Transverse colon (tissue), 4 donors: ENCODE measurements around the gene NAPG.

ENCODE experiments used
- POLR2AphosphoS5 ChIP-seq, 3 donors: sonication (generic); formaldehyde crosslinking; IDR thresholded peaks; one replicate each; pipeline ENCODE4 v1.6.1; 2016; ENCODE audit warnings: antibody characterized with exemption in 3 of 3
- TF ChIP-seq, protein P1 (sequence below), 5 experiments: fragments of 200-600 bp in 3 of 5; fragments of 450-650 bp in 2 of 5; sonication (generic) in 3 of 5; IDR thresholded peaks; 1 replicate in 2 of 5; 2 replicates in 3 of 5; pipeline ENCODE4 v1.5.1; 2016 to 2017; ENCODE audit warnings: antibody characterized with exemption in 5 of 5, inconsistent platforms in 3 of 5, mild to moderate bottlenecking in 2 of 5, moderate library complexity in 1 of 5

DNA sequence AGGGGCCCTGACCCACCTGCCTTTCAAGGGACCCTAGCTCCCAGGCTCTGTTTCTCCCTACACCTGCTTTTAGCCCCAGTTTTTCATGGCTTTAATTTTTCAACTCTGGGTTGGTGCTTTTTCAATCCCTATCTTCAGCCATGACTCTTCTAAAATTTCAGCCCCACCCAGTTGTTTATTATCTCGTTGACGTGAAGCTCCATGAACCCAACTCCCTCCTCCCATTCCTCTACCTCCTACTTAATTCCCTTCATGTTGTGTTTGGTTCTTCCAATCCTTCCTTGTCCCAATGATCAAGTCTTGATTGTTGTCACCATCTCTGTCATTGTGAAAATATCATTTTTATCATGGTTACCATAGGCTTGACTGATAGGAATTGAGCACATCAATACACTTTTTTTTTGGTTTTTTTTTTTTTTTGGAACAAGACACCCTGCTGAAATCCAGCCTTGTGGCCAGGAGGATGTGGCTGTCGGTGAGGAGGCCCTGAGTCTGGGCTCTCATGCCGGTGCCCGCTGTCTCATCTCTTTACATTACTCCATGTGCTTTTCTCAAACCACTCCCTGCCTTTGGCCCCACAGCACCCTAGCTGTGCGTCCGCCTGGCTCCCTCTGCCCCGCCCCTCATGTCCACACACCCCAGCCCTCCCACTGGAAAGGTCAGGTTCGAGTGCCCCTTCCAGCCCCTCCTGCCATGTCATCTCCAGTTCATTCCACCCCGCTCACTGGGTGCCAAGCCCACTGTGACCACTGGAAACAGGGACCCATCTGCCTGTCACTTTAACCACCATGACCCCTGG is 39.3 kb downstream of the NAPG start:
- TF ChIP-seq POLR2AphosphoS5 (IDR thresholded peaks at IDR 0.05) = no peak
- TF ChIP-seq, protein P1, sequence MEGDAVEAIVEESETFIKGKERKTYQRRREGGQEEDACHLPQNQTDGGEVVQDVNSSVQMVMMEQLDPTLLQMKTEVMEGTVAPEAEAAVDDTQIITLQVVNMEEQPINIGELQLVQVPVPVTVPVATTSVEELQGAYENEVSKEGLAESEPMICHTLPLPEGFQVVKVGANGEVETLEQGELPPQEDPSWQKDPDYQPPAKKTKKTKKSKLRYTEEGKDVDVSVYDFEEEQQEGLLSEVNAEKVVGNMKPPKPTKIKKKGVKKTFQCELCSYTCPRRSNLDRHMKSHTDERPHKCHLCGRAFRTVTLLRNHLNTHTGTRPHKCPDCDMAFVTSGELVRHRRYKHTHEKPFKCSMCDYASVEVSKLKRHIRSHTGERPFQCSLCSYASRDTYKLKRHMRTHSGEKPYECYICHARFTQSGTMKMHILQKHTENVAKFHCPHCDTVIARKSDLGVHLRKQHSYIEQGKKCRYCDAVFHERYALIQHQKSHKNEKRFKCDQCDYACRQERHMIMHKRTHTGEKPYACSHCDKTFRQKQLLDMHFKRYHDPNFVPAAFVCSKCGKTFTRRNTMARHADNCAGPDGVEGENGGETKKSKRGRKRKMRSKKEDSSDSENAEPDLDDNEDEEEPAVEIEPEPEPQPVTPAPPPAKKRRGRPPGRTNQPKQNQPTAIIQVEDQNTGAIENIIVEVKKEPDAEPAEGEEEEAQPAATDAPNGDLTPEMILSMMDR (IDR thresholded peaks at IDR 0.05) = no peak
